ENCODE results near the gene NDUFB10.

DNA sequence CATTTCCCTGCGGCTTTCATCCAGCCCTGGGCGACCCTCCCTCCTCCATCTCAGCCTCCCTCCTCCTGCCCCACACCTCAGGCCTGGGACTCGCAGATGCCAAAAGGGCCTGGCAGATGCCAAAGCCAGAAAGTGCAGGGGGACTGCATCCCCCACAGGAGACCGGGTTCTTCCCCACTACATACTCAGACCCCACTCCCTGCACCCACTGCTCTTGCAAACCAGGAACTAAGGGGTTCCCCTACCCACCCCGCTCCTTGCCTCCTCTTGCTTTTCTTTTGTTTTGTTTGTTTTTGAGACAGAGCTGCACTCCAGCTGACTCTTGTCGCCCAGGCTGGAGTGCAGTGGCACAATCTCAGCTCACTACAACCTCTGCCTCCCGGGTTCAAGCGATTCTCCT is 44.4 kb upstream of the NDUFB10 start:
- TF ChIP-seq POLR2AphosphoS5 (IDR thresholded peaks at IDR 0.05) (no peak), CTCF (IDR thresholded peaks at IDR 0.05) (no peak), POLR2A (IDR thresholded peaks at IDR 0.05) (no peak)
